ENCODE results near the gene MID1. TPM values are rescaled to one million over a fixed set of nuclear protein-coding genes. Genes with fewer than 3 reads are reported as not detected.

Gene MID1
- total RNA-seq, 6 experiments from 2014 or later, result 17.9 to 21.8 (median 18.6) TPM

DNA sequence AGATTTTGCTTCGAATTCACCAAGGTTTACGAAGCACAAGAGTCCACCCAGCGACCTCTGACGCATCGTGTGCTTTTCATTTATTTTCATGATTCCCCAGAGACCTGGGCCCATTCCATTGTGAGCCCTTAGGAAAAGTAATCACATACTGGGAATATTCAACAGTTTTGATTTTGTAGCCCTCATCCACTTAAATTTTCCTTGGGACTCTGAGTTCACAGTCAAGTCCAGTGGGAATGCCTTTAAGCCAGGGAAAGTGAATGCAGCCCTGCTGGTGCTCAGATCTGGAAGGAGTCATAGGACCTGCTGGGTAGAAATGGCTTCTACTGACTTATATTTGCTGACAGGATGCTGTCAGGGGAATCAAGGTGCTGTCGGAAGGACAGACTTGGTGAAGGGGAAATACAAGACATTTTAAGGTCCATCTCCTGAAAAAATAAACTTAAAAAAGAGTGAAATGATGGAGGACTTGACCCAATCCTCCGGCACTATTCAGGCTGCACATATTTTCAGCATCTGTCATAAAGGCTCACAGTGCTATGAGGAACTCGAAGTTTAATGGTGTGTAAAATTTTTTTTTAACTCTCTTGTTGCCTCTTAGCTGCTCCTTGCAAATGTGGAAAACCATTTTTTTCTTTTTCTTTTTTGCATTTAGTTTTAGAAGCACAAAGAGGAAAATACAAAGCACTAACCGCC, 204.9 kb downstream of the MID1 start:
- no peaks in the 10 kb centered on the region for H3K27me3 Mint-ChIP-seq (ENCODE audit: insufficient read depth)
- peaks cover 35% of the 10 kb centered on the region for H3K4me1 Mint-ChIP-seq (ENCODE audit: low read depth)
- peak overlapping the region; percentile 74 for H3K4me3 Mint-ChIP-seq
- TF ChIP-seq, protein P1, sequence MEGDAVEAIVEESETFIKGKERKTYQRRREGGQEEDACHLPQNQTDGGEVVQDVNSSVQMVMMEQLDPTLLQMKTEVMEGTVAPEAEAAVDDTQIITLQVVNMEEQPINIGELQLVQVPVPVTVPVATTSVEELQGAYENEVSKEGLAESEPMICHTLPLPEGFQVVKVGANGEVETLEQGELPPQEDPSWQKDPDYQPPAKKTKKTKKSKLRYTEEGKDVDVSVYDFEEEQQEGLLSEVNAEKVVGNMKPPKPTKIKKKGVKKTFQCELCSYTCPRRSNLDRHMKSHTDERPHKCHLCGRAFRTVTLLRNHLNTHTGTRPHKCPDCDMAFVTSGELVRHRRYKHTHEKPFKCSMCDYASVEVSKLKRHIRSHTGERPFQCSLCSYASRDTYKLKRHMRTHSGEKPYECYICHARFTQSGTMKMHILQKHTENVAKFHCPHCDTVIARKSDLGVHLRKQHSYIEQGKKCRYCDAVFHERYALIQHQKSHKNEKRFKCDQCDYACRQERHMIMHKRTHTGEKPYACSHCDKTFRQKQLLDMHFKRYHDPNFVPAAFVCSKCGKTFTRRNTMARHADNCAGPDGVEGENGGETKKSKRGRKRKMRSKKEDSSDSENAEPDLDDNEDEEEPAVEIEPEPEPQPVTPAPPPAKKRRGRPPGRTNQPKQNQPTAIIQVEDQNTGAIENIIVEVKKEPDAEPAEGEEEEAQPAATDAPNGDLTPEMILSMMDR (IDR thresholded peaks at IDR 0.05), result no peak
- no peaks in the 10 kb centered on the region for H3K9me3 Mint-ChIP-seq
- H3K36me3 Mint-ChIP-seq (ENCODE audit: low read depth), result no peaks in the 10 kb centered on the region
- DNase-seq, result peak; percentile 31
- peak overlapping the region; percentile 81 for H3K27ac Mint-ChIP-seq

DNA sequence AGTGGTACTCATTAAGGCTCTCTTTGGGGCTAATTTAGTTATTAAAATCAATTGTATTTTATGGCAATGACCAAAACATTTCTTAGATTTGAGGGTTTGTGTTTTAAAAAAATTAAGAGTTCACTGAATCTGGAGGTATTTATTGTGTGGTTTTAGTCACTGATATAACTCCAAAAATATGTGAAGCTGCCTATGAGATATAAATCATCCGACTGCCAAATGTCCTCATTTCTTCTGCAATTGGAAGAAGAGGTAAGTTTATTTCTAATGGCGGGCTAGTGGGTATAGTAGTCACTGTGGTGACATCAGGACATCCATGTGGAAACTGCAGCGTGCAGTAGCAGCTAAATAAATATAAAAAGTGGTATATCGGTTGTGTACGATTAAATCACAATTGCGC, 205.5 kb downstream of the MID1 start:
- Mint-ChIP-seq H3K36me3 (ENCODE audit: low read depth) (no peaks in the 10 kb centered on the region), H3K27me3 (ENCODE audit: insufficient read depth) (no peaks in the 10 kb centered on the region), H3K27ac (peak overlapping the region; percentile 81), H3K4me3 (peak overlapping the region; percentile 74), H3K4me1 (ENCODE audit: low read depth) (peaks cover 37% of the 10 kb centered on the region), H3K9me3 (no peaks in the 10 kb centered on the region)
- TF ChIP-seq, protein P1 (IDR thresholded peaks at IDR 0.05), result no peak
- peak; percentile 37 for DNase-seq

DNA sequence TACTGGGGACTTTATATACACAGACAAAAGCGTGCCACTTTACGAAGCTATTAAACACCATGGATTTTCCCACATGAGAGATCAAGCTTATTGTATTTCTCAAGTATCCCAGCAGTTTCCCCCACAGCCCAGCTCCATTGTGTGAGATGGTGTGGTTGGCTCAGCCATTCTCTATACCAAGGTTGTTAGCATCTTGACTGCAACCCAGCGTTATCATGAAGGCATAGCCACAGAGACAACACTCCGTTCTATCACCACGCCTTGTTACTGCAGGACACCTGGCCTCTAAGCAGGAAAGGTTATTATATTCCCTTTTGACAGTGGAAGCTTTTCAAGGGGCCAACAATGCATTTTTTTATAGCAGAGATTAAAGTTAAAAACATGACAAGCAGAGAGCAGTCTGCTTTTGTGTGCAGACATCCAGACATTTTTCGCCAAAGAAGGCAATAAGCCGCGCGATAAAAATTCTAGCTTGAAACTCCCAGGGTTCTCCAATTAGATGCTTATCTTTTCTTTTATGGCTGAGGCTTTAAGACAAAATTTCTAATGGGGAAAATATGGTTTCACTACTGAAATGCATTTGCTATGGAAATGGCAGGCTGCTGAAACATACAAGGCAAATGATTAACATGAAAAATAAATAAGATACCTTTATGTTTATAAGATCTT, 206.1 kb downstream of the MID1 start:
- no peak for DNase-seq
- H3K27ac Mint-ChIP-seq, result peak overlapping the region; percentile 81; the same call in 1 of the 2 replicates
- no peak overlapping the region; the same call in 1 of the 2 replicates for H3K4me3 Mint-ChIP-seq
- H3K27me3 Mint-ChIP-seq (ENCODE audit: insufficient read depth), result no peaks in the 10 kb centered on the region
- no peaks in the 10 kb centered on the region for H3K36me3 Mint-ChIP-seq (ENCODE audit: low read depth)
- no peaks in the 10 kb centered on the region for H3K9me3 Mint-ChIP-seq
- H3K4me1 Mint-ChIP-seq (ENCODE audit: low read depth), result peaks cover 37% of the 10 kb centered on the region
- TF ChIP-seq, protein P1 (IDR thresholded peaks at IDR 0.05), result no peak

DNA sequence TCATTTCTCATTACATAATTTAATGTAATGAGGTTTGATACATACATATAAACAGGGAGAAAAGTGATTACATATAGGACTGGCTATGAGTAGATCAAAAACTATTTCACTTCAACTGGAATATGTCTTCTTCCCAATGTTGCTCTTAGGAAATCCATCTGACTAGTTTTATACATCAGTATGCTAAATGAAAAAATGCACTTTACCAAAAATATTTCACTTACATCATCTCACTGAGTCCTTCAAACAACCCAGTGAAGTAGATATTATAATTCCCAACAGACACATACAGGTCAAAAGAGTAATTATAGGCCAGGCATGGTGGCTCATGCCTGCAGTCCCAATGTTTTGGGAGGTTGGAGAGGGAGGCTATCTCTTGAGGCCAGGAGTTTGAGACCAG, 215.9 kb downstream of the MID1 start:
- Mint-ChIP-seq H3K9me3 (no peaks in the 10 kb centered on the region), H3K36me3 (ENCODE audit: low read depth) (no peaks in the 10 kb centered on the region), H3K4me1 (ENCODE audit: low read depth) (peaks cover 6% of the 10 kb centered on the region; the same call in 1 of the 2 replicates), H3K27me3 (ENCODE audit: insufficient read depth) (peaks cover 4% of the 10 kb centered on the region; the same call in 1 of the 2 replicates), H3K4me3 (no peak overlapping the region), H3K27ac (no peak overlapping the region)
- TF ChIP-seq, protein P1 (IDR thresholded peaks at IDR 0.05), result no peak
- no peak for DNase-seq

DNA sequence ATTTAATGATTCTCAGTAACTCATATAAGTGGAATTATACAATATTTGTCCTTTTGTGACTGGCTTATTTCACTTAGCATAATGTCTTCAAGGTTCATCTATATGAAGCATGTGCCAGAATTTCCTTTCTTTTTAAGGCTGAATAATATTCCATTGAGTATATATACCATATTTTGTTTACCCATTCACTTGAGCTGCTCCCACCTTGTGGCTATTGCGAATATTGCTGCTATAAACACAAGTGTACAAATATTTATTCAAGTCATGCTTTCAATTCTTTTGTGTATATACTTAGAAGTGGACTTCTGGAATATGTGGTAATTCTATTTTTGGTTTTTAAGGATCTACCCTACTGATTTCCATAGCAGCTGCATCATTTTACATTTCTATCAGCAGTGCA, 219.1 kb downstream of the MID1 start:
- H3K27me3 Mint-ChIP-seq (ENCODE audit: insufficient read depth), result peaks cover 7% of the 10 kb centered on the region; the same call in 1 of the 2 replicates
- no peaks in the 10 kb centered on the region for H3K36me3 Mint-ChIP-seq (ENCODE audit: low read depth)
- no peak overlapping the region for H3K4me3 Mint-ChIP-seq
- peaks cover 12% of the 10 kb centered on the region; the same call in 1 of the 2 replicates for H3K4me1 Mint-ChIP-seq (ENCODE audit: low read depth)
- no peak for DNase-seq
- no peaks in the 10 kb centered on the region for H3K9me3 Mint-ChIP-seq
- TF ChIP-seq, protein P1 (IDR thresholded peaks at IDR 0.05), result peak; percentile 52
- H3K27ac Mint-ChIP-seq, result no peak overlapping the region
